ENCODE measurements around the gene MMP25. TPM values are rescaled to one million over a fixed set of nuclear protein-coding genes. Genes with fewer than 3 reads are reported as not detected.
"Not testable (repeated sequence)": the region's sequence is repeated elsewhere in the genome, so short reads cannot be mapped to it uniquely, and the experiment has no call there.

The MMP25 gene
- total RNA-seq, 4 donors from 2014 or later, result under 0.01 to 4.5 (median 0.12) TPM

- peaks cover 0 to 25% (median 2%) of the 10 kb centered on the region in 4 donors for H3K36me3 ChIP-seq
- peaks cover 0 to 10% (median 0%) of the 10 kb centered on the region in 4 donors for H3K27me3 ChIP-seq
- WGBS, result 88% methylated on average over 7 of the region's 7 CpGs
- intact Hi-C loops (cut with DNase I), result no loop called here
- peaks cover 0 to 13% (median 4%) of the 10 kb centered on the region in 4 donors for H3K4me1 ChIP-seq
- H3K4me3 ChIP-seq, result no peak overlapping the region
- no peak for DNase-seq (ENCODE audit: extremely low spot score)
- no peaks in the 10 kb centered on the region for H3K9me3 ChIP-seq
- no peak overlapping the region for H3K27ac ChIP-seq (replicated peaks in 1 of 4)
- TF ChIP-seq EP300 (IDR thresholded peaks at IDR 0.05) (no peak), POLR2AphosphoS5 (IDR thresholded peaks at IDR 0.05) (no peak), CTCF (IDR thresholded peaks at IDR 0.05) (no peak), POLR2A (IDR thresholded peaks at IDR 0.05; ENCODE audit: low read depth) (no peak)
These were observed 27.1 kb downstream of the MMP25 start for GRCh38 chr16:3073448-3073847.

- Histone ChIP-seq H3K36me3 (peaks cover 0 to 15% (median 0%) of the 10 kb centered on the region in 4 donors), H3K9me3 (no peaks in the 10 kb centered on the region), H3K4me1 (peaks cover 0 to 13% (median 4%) of the 10 kb centered on the region in 4 donors), H3K4me3 (no peak overlapping the region), H3K27ac (replicated peaks in 1 of 4) (no peak overlapping the region), H3K27me3 (peaks cover 0 to 10% (median 0%) of the 10 kb centered on the region in 4 donors)
- intact Hi-C loops (cut with DNase I), result no loop called here
- 53% methylated on average over 9 of the region's 9 CpGs for WGBS
- no peak for DNase-seq (ENCODE audit: extremely low spot score)
- no peak for TF ChIP-seq POLR2A (IDR thresholded peaks at IDR 0.05; ENCODE audit: low read depth)
- TF ChIP-seq CTCF (IDR thresholded peaks at IDR 0.05), result no peak
- TF ChIP-seq POLR2AphosphoS5 (IDR thresholded peaks at IDR 0.05), result no peak
- no peak for TF ChIP-seq EP300 (IDR thresholded peaks at IDR 0.05)
These were observed 28.6 kb downstream of the MMP25 start for GRCh38 chr16:3074860-3075522.

- 24% methylated on average over 9 of the region's 10 CpGs for WGBS
- peaks cover 0 to 15% (median 0%) of the 10 kb centered on the region in 4 donors for H3K36me3 ChIP-seq
- TF ChIP-seq POLR2AphosphoS5 (IDR thresholded peaks at IDR 0.05) (no peak), CTCF (IDR thresholded peaks at IDR 0.05) (no peak), POLR2A (IDR thresholded peaks at IDR 0.05; ENCODE audit: low read depth) (no peak), EP300 (IDR thresholded peaks at IDR 0.05) (no peak)
- intact Hi-C loops (cut with DNase I), result no loop called here
- H3K27ac ChIP-seq (replicated peaks in 1 of 4), result no peak overlapping the region
- DNase-seq (ENCODE audit: extremely low spot score), result no peak
- peaks cover 0 to 13% (median 4%) of the 10 kb centered on the region in 4 donors for H3K4me1 ChIP-seq
- H3K9me3 ChIP-seq, result no peaks in the 10 kb centered on the region
- no peak overlapping the region for H3K4me3 ChIP-seq
- H3K27me3 ChIP-seq, result peaks cover 0 to 10% (median 0%) of the 10 kb centered on the region in 4 donors
These were observed 29.2 kb downstream of the MMP25 start for GRCh38 chr16:3075523-3075915.

- peaks cover 0 to 13% (median 4%) of the 10 kb centered on the region in 4 donors for H3K4me1 ChIP-seq
- DNase-seq (ENCODE audit: extremely low spot score); H3K9me3 ChIP-seq; H3K27me3 ChIP-seq; H3K4me3 ChIP-seq; intact Hi-C loops (cut with DNase I); H3K27ac ChIP-seq (replicated peaks in 1 of 4): not testable (repeated sequence)
- peaks cover 0 to 15% (median 0%) of the 10 kb centered on the region in 4 donors for H3K36me3 ChIP-seq
- WGBS, result 92% methylated on average over 6 of the region's 6 CpGs
These were observed 29.6 kb downstream of the MMP25 start for GRCh38 chr16:3075946-3076345.

GRCh38 chr16:3076577-3076976 lies 30.2 kb downstream of the MMP25 start:
- intact Hi-C loops (cut with DNase I), result no loop called here
- peaks cover 0 to 10% (median 0%) of the 10 kb centered on the region in 4 donors for H3K27me3 ChIP-seq
- TF ChIP-seq POLR2A (IDR thresholded peaks at IDR 0.05; ENCODE audit: low read depth) (no peak), EP300 (IDR thresholded peaks at IDR 0.05) (no peak)
- no peak for DNase-seq (ENCODE audit: extremely low spot score)
- peaks cover 0 to 15% (median 0%) of the 10 kb centered on the region in 4 donors for H3K36me3 ChIP-seq
- no peaks in the 10 kb centered on the region for H3K9me3 ChIP-seq
- H3K27ac ChIP-seq (replicated peaks in 1 of 4), result no peak overlapping the region
- WGBS, result 84% methylated on average over 3 of the region's 6 CpGs
- H3K4me3 ChIP-seq, result no peak overlapping the region
- peaks cover 0 to 13% (median 4%) of the 10 kb centered on the region in 4 donors for H3K4me1 ChIP-seq
